Pancreas (tissue), 10 donors: Measurements from ENCODE around the gene HECTD1. TPM values are rescaled to one million over a fixed set of nuclear protein-coding genes. Genes with fewer than 3 reads are reported as not detected.

Experiments used
- ATAC-seq, 4 donors: fragments of 200-7000 bp; cut with Tn5 transposase; one replicate each; pipeline versions ENCODE4 v1.8.0 to v1.9.1; 2020; ENCODE audit warnings: mild to moderate bottlenecking in 4 of 4, moderate library complexity in 4 of 4
- DNase-seq, 6 donors: peaks; one replicate each; pipeline ENCODE4 v3.0.0-alpha.2; 2020
- FAIRE-seq: peaks from 2 replicates; lab custom pipeline; 2012; peaks lifted over from hg19 to GRCh38; lab: Jason Lieb, UNC
- H3K27ac ChIP-seq, 4 donors: fragments of 200-600 bp; sonication (generic); 1 replicate in 3 of 4; 2 replicates in 1 of 4; pipeline versions ENCODE4 v1.5.0 to v1.8.0; 2020
- H3K27me3 ChIP-seq, 4 donors: fragments of 200-600 bp; one replicate each; pipeline ENCODE4 v1.8.0; 2021
- H3K36me3 ChIP-seq, 3 donors: fragments of 200-600 bp; sonication (generic) in 1 of 3; one replicate each; pipeline versions ENCODE4 v1.5.0 to v1.8.0; 2020 to 2021
- H3K4me1 ChIP-seq, 3 donors: fragments of 200-600 bp; one replicate each; pipeline ENCODE4 v1.8.0; 2021
- H3K4me3 ChIP-seq, 4 donors: fragments of 200-600 bp; sonication (generic) in 2 of 4; one replicate each; pipeline versions ENCODE4 v1.5.0 to v1.8.0; 2020 to 2021
- H3K9me3 ChIP-seq, 4 donors: fragments of 200-600 bp; one replicate each; pipeline ENCODE4 v1.8.0; 2021
- CTCF ChIP-seq, 4 donors: fragments of 200-600 bp; sonication (generic) in 3 of 4; IDR thresholded peaks; one replicate each; pipeline versions ENCODE4 v1.5.0 to v1.8.0; 2021; ENCODE audit warnings: antibody characterized with exemption in 4 of 4
- WGBS, 2 donors: extraction: QIAGEN DNeasy Blood & Tissue Kit; methylation state at CpG; one replicate each; pipeline ENCODE4 v1.1.7; 2013; 5-methylcytosine and 5-hydroxymethylcytosine counted together
- intact Hi-C, 3 donors: fragments of 100-400 bp; cut with DNase I; formaldehyde crosslinking; loops; one replicate each; pipeline versions ENCODE4 v1.11.1 to v1.14.2; 2022
- polyA plus RNA-seq, 2 donors: library from polyadenylated mRNA; stranded (reverse); fragments of 200-250 nt; gene quantifications; one replicate each; pipeline ENCODE4 v1.2.3, GENCODE V29; 2013
- total RNA-seq, 6 donors: library from RNA; stranded (reverse); fragmentation: NEBNext Ultra II Directional in 4 of 6; extraction: Animal tissue kit (Norgen Biotek cat#: 25700) in 4 of 6; gene quantifications; one replicate each; pipeline versions ENCODE4 v1.2.1 to v1.2.4, GENCODE V29; 2021 to 2023
- donor health status: healthy with polysubstance abuse.
- donor health status: DM: no; HTN: no; CAD: no; lungs with moderate emphysema.
- donor health status: DM: no; HTN: no; CAD: no.
- donor health status: control.
- donor health status: control.
- donor health status: Bipolar disorder and iron deficiency.
- donor health status: DM: yes; HTN: yes; CAD: no.
- donor health status: DM: no; HTN: no; CAD: no.
- donor health status: DM: no; HTN: no; CAD: no.
- donor health status: DM: yes; HTN: yes; CAD: no.

HECTD1 gene
- total and polyA plus RNA-seq, 8 donors = 28.7 to 84.4 (median 68.0) TPM

DNA sequence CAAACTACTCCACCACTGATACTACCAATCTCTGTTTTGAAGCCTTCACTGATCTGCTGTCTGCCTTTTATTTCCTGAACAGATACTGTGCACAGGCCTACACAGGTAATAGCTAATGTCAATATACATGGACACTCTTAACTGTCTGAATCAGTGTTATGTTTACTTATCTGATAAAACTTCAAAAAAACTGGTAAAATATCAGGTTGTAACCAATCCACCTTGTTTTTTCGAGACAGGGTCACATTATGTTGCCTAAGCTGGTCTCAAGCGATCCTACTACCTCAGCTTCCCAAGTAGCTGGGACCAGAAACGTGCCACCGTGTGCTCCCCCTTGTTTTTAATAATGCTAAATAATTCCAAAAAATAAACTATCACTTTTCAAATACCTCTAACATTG is 43.5 kb downstream of the HECTD1 start:
- no peak overlapping the region for H3K4me3 ChIP-seq
- peaks cover 0 to 5% (median 0%) of the 10 kb centered on the region in 3 donors for H3K4me1 ChIP-seq
- H3K27me3 ChIP-seq = no peaks in the 10 kb centered on the region
- ATAC-seq (peak in 3 of 4 donors; percentile 78 to 84 (median 80)), DNase-seq (no peak), FAIRE-seq (no peak)
- intact Hi-C loops = no loop called here
- 45 to 64% methylated on average over 4 of the region's 4 CpGs for WGBS, 2 donors
- H3K36me3 ChIP-seq = peaks cover 0 to 31% (median 20%) of the 10 kb centered on the region in 3 donors
- TF ChIP-seq CTCF (IDR thresholded peaks at IDR 0.05) = no peak
- no peaks in the 10 kb centered on the region for H3K9me3 ChIP-seq
- no peak overlapping the region for H3K27ac ChIP-seq

GRCh38 chr14:31162910-31163649 is 44.5 kb downstream of the HECTD1 start:
- WGBS, 2 donors = 95% methylated on average over 16 of the region's 16 CpGs
- TF ChIP-seq CTCF (IDR thresholded peaks at IDR 0.05) = no peak
- Histone ChIP-seq H3K27me3 (no peaks in the 10 kb centered on the region), H3K27ac (no peak overlapping the region), H3K36me3 (peaks cover 0 to 29% (median 14%) of the 10 kb centered on the region in 3 donors), H3K4me1 (peaks cover 0 to 5% (median 0%) of the 10 kb centered on the region in 3 donors), H3K4me3 (no peak overlapping the region), H3K9me3 (no peaks in the 10 kb centered on the region)
- ATAC-seq (no peak), FAIRE-seq (no peak), DNase-seq (no peak)
- intact Hi-C loops = no loop called here

GRCh38 chr14:31161274-31161673 is 46.3 kb downstream of the HECTD1 start:
- H3K36me3 ChIP-seq = peaks cover 0 to 24% (median 6%) of the 10 kb centered on the region in 3 donors
- DNase-seq (no peak), FAIRE-seq (no peak), ATAC-seq (no peak)
- TF ChIP-seq CTCF (IDR thresholded peaks at IDR 0.05) = no peak
- intact Hi-C loops = no loop called here
- H3K27ac ChIP-seq = no peak overlapping the region
- no peak overlapping the region for H3K4me3 ChIP-seq
- no peaks in the 10 kb centered on the region for H3K9me3 ChIP-seq
- 91 to 94% methylated on average over 5 of the region's 5 CpGs for WGBS, 2 donors
- peaks cover 0 to 5% (median 0%) of the 10 kb centered on the region in 3 donors for H3K4me1 ChIP-seq
- H3K27me3 ChIP-seq = no peaks in the 10 kb centered on the region

GRCh38 chr14:31159682-31160296 is 47.8 kb downstream of the HECTD1 start:
- ATAC-seq = no peak
- intact Hi-C loops = no loop called here
- no peak for DNase-seq
- Histone ChIP-seq H3K4me3 (no peak overlapping the region), H3K36me3 (peaks cover 0 to 29% (median 6%) of the 10 kb centered on the region in 3 donors), H3K27me3 (no peaks in the 10 kb centered on the region), H3K9me3 (no peaks in the 10 kb centered on the region), H3K27ac (no peak overlapping the region), H3K4me1 (peaks cover 0 to 3% (median 0%) of the 10 kb centered on the region in 3 donors)
- FAIRE-seq = no peak
- TF ChIP-seq CTCF (IDR thresholded peaks at IDR 0.05) = no peak
- 90% methylated on average over 13 of the region's 13 CpGs for WGBS, 2 donors

DNA sequence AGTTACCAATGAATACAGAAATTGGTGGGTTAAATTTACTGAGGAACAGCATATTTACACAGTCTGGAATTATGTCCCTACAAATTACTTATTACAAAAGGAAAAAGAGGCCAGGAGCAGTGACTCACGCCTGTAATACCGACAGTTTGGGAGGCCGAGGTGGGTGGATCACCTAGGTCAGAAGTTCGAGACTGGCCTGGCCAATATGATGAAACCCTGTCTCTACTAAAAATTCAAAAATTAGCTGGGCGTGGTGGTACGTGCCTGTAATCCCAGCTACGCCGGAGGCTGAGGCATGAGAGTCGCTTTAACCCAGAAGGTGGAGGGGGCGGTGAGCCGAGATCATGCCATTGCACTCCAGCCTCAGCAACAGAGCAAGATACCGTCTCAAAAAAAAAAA is 52.6 kb downstream of the HECTD1 start:
- Histone ChIP-seq H3K27ac (no peak overlapping the region), H3K4me1 (no peaks in the 10 kb centered on the region), H3K36me3 (peaks cover 0 to 42% (median 9%) of the 10 kb centered on the region in 3 donors), H3K9me3 (no peaks in the 10 kb centered on the region), H3K4me3 (no peak overlapping the region), H3K27me3 (no peaks in the 10 kb centered on the region)
- TF ChIP-seq CTCF (IDR thresholded peaks at IDR 0.05) = no peak
- no peak for ATAC-seq
- FAIRE-seq = no peak
- 86 to 88% methylated on average over 12 of the region's 12 CpGs for WGBS, 2 donors
- intact Hi-C loops = no loop called here
- no peak for DNase-seq
